Activated B cell treated with CpG ODN at 0.5 μM for 24 hours (primary cell): ENCODE results near the gene PANK2. TPM values are rescaled to one million over a fixed set of nuclear protein-coding genes. Genes with fewer than 3 reads are reported as not detected.

Experiments used
- ATAC-seq: fragments of 200-7000 bp; cut with Tn5 transposase; one replicate; pipeline ENCODE4 v1.10.0; 2021; ENCODE audit warnings: low read depth, mild to moderate bottlenecking, moderate library complexity
- CTCF ChIA-PET: fragments of 350-600 bp; sonication (Branson Sonifier 250); formaldehyde crosslinking; loops from one replicate; lab custom pipeline; 2021; ENCODE audit warnings: antibody characterized with exemption; lab: Charles Lee
- POLR2A ChIA-PET: fragments of 350-600 bp; sonication (Branson Sonifier 250); formaldehyde crosslinking; loops from one replicate; lab custom pipeline; 2021; ENCODE audit warnings: antibody characterized with exemption; lab: Charles Lee
- DNase-seq: peaks from one replicate; pipeline ENCODE4 v3.0.0; 2022
- H3K27ac Mint-ChIP-seq: one replicate; pipeline ENCODE4 v1.8.0; 2020; ENCODE audit warnings: mixed read lengths
- H3K27me3 Mint-ChIP-seq: one replicate; pipeline ENCODE4 v1.8.0; 2021; ENCODE audit warnings: mixed read lengths
- H3K36me3 Mint-ChIP-seq: one replicate; pipeline ENCODE4 v1.8.0; 2021; ENCODE audit warnings: low read depth, mixed read lengths
- H3K4me1 Mint-ChIP-seq: one replicate; pipeline ENCODE4 v1.8.0; 2021; ENCODE audit warnings: mixed read lengths
- H3K4me3 Mint-ChIP-seq: one replicate; pipeline ENCODE4 v1.8.0; 2020; ENCODE audit warnings: mild to moderate bottlenecking, mixed read lengths
- H3K9me3 Mint-ChIP-seq: one replicate; pipeline ENCODE4 v1.8.0; 2020; ENCODE audit warnings: mixed read lengths
- intact Hi-C: fragments of 100-400 bp; cut with micrococcal nuclease; formaldehyde crosslinking; loops from one replicate; pipeline ENCODE4 v1.15.1; 2024
- total RNA-seq: library from RNA; stranded (reverse); gene quantifications from 2 replicates; pipeline ENCODE4 v1.2.3, GENCODE V29; 2022
- TF ChIP-seq, protein P1 (sequence below): fragments of 200-600 bp; IDR thresholded peaks from one replicate; pipeline ENCODE4 v1.8.0; 2022; ENCODE audit warnings: antibody characterized with exemption, mild to moderate bottlenecking

Gene PANK2
- total RNA-seq, 1 donor from 2014 or later: 55.0 TPM

DNA sequence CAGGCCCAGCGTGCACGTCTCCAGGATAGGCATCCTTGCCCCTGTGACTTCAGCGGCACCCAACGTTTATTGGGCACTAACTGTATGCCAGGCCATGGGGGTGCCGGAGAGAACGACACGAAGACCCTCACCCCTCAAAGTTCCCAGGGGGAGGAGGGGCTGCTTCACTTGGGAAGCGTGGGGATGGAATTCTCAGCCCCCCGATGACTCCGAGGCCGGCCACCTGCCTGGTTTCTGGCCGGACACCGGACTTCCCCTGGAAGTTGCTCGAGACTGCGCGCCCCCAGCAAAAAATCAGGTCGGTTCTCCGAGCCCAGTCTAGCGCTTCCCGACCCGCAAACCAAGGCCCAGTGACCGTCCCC, 42.8 kb upstream of the PANK2 start:
- TF ChIP-seq, protein P1, sequence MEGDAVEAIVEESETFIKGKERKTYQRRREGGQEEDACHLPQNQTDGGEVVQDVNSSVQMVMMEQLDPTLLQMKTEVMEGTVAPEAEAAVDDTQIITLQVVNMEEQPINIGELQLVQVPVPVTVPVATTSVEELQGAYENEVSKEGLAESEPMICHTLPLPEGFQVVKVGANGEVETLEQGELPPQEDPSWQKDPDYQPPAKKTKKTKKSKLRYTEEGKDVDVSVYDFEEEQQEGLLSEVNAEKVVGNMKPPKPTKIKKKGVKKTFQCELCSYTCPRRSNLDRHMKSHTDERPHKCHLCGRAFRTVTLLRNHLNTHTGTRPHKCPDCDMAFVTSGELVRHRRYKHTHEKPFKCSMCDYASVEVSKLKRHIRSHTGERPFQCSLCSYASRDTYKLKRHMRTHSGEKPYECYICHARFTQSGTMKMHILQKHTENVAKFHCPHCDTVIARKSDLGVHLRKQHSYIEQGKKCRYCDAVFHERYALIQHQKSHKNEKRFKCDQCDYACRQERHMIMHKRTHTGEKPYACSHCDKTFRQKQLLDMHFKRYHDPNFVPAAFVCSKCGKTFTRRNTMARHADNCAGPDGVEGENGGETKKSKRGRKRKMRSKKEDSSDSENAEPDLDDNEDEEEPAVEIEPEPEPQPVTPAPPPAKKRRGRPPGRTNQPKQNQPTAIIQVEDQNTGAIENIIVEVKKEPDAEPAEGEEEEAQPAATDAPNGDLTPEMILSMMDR: no peak
- H3K27me3 Mint-ChIP-seq: no peaks in the 10 kb centered on the region
- peaks cover 8% of the 10 kb centered on the region for H3K36me3 Mint-ChIP-seq
- peak overlapping the region; percentile 80 for H3K27ac Mint-ChIP-seq
- POLR2A ChIA-PET: interaction anchor here (1.0 kb wide), 1 partner anchor 25 kb away, joined by 3 read pairs; no protein-coding TSS in a partner anchor
- peaks cover 26% of the 10 kb centered on the region for H3K4me1 Mint-ChIP-seq
- peak overlapping the region; percentile 88 for H3K4me3 Mint-ChIP-seq
- CTCF ChIA-PET: interaction anchor here (1.0 kb wide), 1 partner anchor 239 kb away, joined by 5 read pairs; no protein-coding TSS in a partner anchor
- H3K9me3 Mint-ChIP-seq: no peaks in the 10 kb centered on the region
- DNase-seq (no peak), ATAC-seq (no peak)
- intact Hi-C loops: loop anchor here (1.0 to 2.0 kb wide), 5 partner anchors 26 to 78 kb away; partner anchors contain the start of genes AP5S1, CDC25B, CENPB and PANK2

GRCh38 chr20:3846740-3847428, 42.3 kb upstream of the PANK2 start, which contains the start of gene MAVS:
MAVS (plus strand) TSS chr20:3846834; CDS start chr20:3854625, 7,791 bp downstream.
- TF ChIP-seq, protein P1: no peak
- intact Hi-C loops: loop anchor here (1.0 to 2.0 kb wide), 5 partner anchors 27 to 79 kb away; partner anchors contain the start of genes AP5S1, CDC25B, CENPB and PANK2
- Mint-ChIP-seq H3K36me3 (peaks cover 8% of the 10 kb centered on the region), H3K4me3 (peak within 1 kb of the TSS; percentile 88), H3K27me3 (no peaks in the 10 kb centered on the region), H3K9me3 (no peaks in the 10 kb centered on the region), H3K4me1 (peaks cover 26% of the 10 kb centered on the region), H3K27ac (peak within 1 kb of the TSS; percentile 80)
- POLR2A ChIA-PET: interaction anchor here (1.0 kb wide), 1 partner anchor 60 kb away, joined by 4 read pairs; the partner anchor contains the start of gene CENPB
- CTCF ChIA-PET: no interaction called here
- DNase-seq: peak; percentile 85
- peak; percentile 99 for ATAC-seq

GRCh38 chr20:3847429-3847940, 41.7 kb upstream of the PANK2 start:
- Mint-ChIP-seq H3K9me3 (no peaks in the 10 kb centered on the region), H3K4me3 (peak overlapping the region; percentile 88), H3K27ac (peak overlapping the region; percentile 80), H3K27me3 (no peaks in the 10 kb centered on the region), H3K36me3 (peaks cover 8% of the 10 kb centered on the region), H3K4me1 (peaks cover 26% of the 10 kb centered on the region)
- ATAC-seq (no peak), DNase-seq (no peak)
- ChIA-PET CTCF (no interaction called here), POLR2A (interaction anchor here (1.0 kb wide), 1 partner anchor 61 kb away, joined by 4 read pairs; the partner anchor contains the start of gene CENPB)
- TF ChIP-seq, protein P1: no peak
- intact Hi-C loops: loop anchor here (2.0 kb wide), 2 partner anchors 51 to 61 kb away; partner anchors contain the start of genes CDC25B and CENPB

DNA sequence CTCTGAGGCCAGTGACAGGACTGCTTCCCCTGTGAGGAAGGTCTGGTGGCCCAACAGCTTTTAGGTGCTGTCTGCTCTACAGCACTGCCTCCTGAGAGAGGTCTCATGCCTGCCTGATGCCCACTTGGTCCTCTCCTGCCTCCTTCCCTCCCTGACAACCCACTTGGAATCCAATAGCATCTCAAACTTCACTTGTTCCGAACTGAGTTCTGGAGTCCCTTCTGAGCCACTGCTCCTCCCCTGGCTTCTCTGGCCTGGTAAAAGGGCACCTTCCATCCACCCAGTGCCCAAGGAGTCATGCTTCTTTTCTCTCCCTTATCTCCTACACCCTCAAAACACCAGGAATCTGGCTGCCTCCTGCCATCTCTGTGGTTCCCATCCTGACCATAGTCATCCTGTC, 40.6 kb upstream of the PANK2 start:
- Mint-ChIP-seq H3K27me3 (no peaks in the 10 kb centered on the region), H3K9me3 (no peaks in the 10 kb centered on the region), H3K36me3 (peaks cover 8% of the 10 kb centered on the region), H3K4me3 (peak overlapping the region; percentile 88), H3K4me1 (peaks cover 26% of the 10 kb centered on the region), H3K27ac (peak overlapping the region; percentile 56)
- intact Hi-C loops: no loop called here
- CTCF ChIA-PET: no interaction called here
- ATAC-seq: no peak
- TF ChIP-seq, protein P1: no peak
- no peak for DNase-seq
- POLR2A ChIA-PET: interaction anchor here (0.6 to 0.7 kb wide), 2 partner anchors 9 to 11 kb away, joined by 3 to 4 read pairs; no protein-coding TSS in a partner anchor
